Breast epithelium (tissue), 4 donors: ENCODE measurements around the gene FGGY. TPM values are rescaled to one million over a fixed set of nuclear protein-coding genes. Genes with fewer than 3 reads are reported as not detected.

Experiments used
- DNase-seq, 2 donors: peaks; one replicate each; pipeline ENCODE4 v3.0.0-alpha.2; 2019; ENCODE audit warnings: low spot score in 2 of 2
- H3K27ac ChIP-seq, 2 donors: fragments of 200-600 bp; sonication (generic) in 1 of 2; one replicate each; pipeline ENCODE4 v1.5.1; 2016 to 2019; ENCODE audit warnings: mild to moderate bottlenecking in 1 of 2
- H3K27me3 ChIP-seq, 2 donors: fragments of 200-600 bp; sonication (generic) in 1 of 2; one replicate each; pipeline versions ENCODE4 v1.5.1 to v1.6.0; 2017 to 2019; ENCODE audit warnings: control low read depth in 1 of 2, mild to moderate bottlenecking in 1 of 2
- H3K36me3 ChIP-seq: fragments of 200-600 bp; one replicate; pipeline ENCODE4 v1.5.1; 2019
- H3K4me1 ChIP-seq, 2 donors: fragments of 200-600 bp; sonication (generic); one replicate each; pipeline ENCODE4 v1.5.1; 2016 to 2019; ENCODE audit warnings: control low read depth in 1 of 2
- H3K4me3 ChIP-seq, 3 donors: fragments of 200-600 bp; sonication (generic); 1 replicate in 2 of 3; 2 replicates in 1 of 3; pipeline ENCODE4 v1.5.1; 2016 to 2019; ENCODE audit warnings: mild to moderate bottlenecking in 3 of 3, moderate library complexity in 2 of 3
- H3K9me3 ChIP-seq, 2 donors: fragments of 200-600 bp; sonication (generic) in 1 of 2; one replicate each; pipeline ENCODE4 v1.5.1; 2016 to 2019; ENCODE audit warnings: control low read depth in 1 of 2
- CTCF ChIP-seq, 3 donors: fragments of 450-650 bp; IDR thresholded peaks; one replicate each; pipeline ENCODE4 v1.5.1; 2016 to 2017; ENCODE audit warnings: antibody characterized with exemption in 3 of 3, mild to moderate bottlenecking in 3 of 3, moderate library complexity in 3 of 3
- POLR2A ChIP-seq: fragments of 450-650 bp; IDR thresholded peaks from one replicate; pipeline ENCODE4 v1.6.1; 2016; ENCODE audit warnings: antibody characterized with exemption, mild to moderate bottlenecking, moderate library complexity
- POLR2AphosphoS5 ChIP-seq, 3 donors: sonication (generic); formaldehyde crosslinking; IDR thresholded peaks; one replicate each; pipeline ENCODE4 v1.6.1; 2017; ENCODE audit warnings: antibody characterized with exemption in 3 of 3
- intact Hi-C: fragments of 100-400 bp; cut with DNase I; formaldehyde crosslinking; loops from one replicate; pipeline ENCODE4 v1.15.1; 2023; ENCODE audit warnings: low total_unique reads
- total RNA-seq, 3 donors: library from RNA; depleted of rRNA; stranded (reverse); fragments of >200 nt; gene quantifications; one replicate each; pipeline ENCODE4 v1.1.0, GENCODE V29; 2016

Gene FGGY
- total RNA-seq, 3 donors from 2014 or later: 16.2 to 50.3 (median 29.2) TPM

- Histone ChIP-seq H3K9me3 (no peaks in the 10 kb centered on the region), H3K4me3 (no peak overlapping the region), H3K27ac (no peak overlapping the region), H3K36me3 (no peaks in the 10 kb centered on the region), H3K27me3 (no peaks in the 10 kb centered on the region), H3K4me1 (no peaks in the 10 kb centered on the region)
- TF ChIP-seq CTCF (IDR thresholded peaks at IDR 0.05): no peak
- no peak for TF ChIP-seq POLR2A
- TF ChIP-seq POLR2AphosphoS5 (IDR thresholded peaks at IDR 0.05): no peak
- intact Hi-C loops: no loop called here
- DNase-seq: no peak
These were observed 388.8 kb downstream of the FGGY start for GRCh38 chr1:59685666-59686065.

GRCh38 chr1:59686170-59686569 lies 389.3 kb downstream of the FGGY start:
- Histone ChIP-seq H3K4me3 (no peak overlapping the region), H3K4me1 (no peaks in the 10 kb centered on the region), H3K27ac (no peak overlapping the region), H3K36me3 (no peaks in the 10 kb centered on the region), H3K27me3 (no peaks in the 10 kb centered on the region), H3K9me3 (no peaks in the 10 kb centered on the region)
- no peak for TF ChIP-seq POLR2A
- no peak for TF ChIP-seq POLR2AphosphoS5 (IDR thresholded peaks at IDR 0.05)
- intact Hi-C loops: no loop called here
- no peak for DNase-seq

GRCh38 chr1:59686574-59686973 lies 389.7 kb downstream of the FGGY start:
- intact Hi-C loops: no loop called here

GRCh38 chr1:59687081-59687480 lies 390.2 kb downstream of the FGGY start:
- H3K9me3 ChIP-seq: no peaks in the 10 kb centered on the region
- H3K27me3 ChIP-seq: no peaks in the 10 kb centered on the region
- H3K4me3 ChIP-seq: no peak overlapping the region
- H3K27ac ChIP-seq: no peak overlapping the region
- H3K4me1 ChIP-seq: no peaks in the 10 kb centered on the region
- intact Hi-C loops: no loop called here
- no peaks in the 10 kb centered on the region for H3K36me3 ChIP-seq
- no peak for TF ChIP-seq POLR2AphosphoS5 (IDR thresholded peaks at IDR 0.05)
- no peak for TF ChIP-seq CTCF (IDR thresholded peaks at IDR 0.05)
- TF ChIP-seq POLR2A: no peak
- no peak for DNase-seq

More at GRCh38 chr1:59686574-59686973, 389.7 kb downstream of the FGGY start:
- DNase-seq: no peak
- no peaks in the 10 kb centered on the region for H3K27me3 ChIP-seq
- H3K36me3 ChIP-seq: no peaks in the 10 kb centered on the region
- H3K4me3 ChIP-seq: no peak overlapping the region
- H3K9me3 ChIP-seq: no peaks in the 10 kb centered on the region
- no peak for TF ChIP-seq POLR2A
- no peak for TF ChIP-seq CTCF (IDR thresholded peaks at IDR 0.05)
- no peak for TF ChIP-seq POLR2AphosphoS5 (IDR thresholded peaks at IDR 0.05)
- H3K27ac ChIP-seq: no peak overlapping the region
- H3K4me1 ChIP-seq: no peaks in the 10 kb centered on the region

- H3K4me3 ChIP-seq: no peak overlapping the region
- peak overlapping the region in 1 of 2 donors; percentile 27 for H3K27ac ChIP-seq
- no peak for DNase-seq
- H3K9me3 ChIP-seq: no peaks in the 10 kb centered on the region
- intact Hi-C loops: no loop called here
- TF ChIP-seq POLR2A: no peak
- no peak for TF ChIP-seq POLR2AphosphoS5 (IDR thresholded peaks at IDR 0.05)
- no peak for TF ChIP-seq CTCF (IDR thresholded peaks at IDR 0.05)
- no peaks in the 10 kb centered on the region for H3K36me3 ChIP-seq
- H3K4me1 ChIP-seq: no peaks in the 10 kb centered on the region
- H3K27me3 ChIP-seq: no peaks in the 10 kb centered on the region
These were observed 392.1 kb downstream of the FGGY start for GRCh38 chr1:59688976-59689375.

- no peak for DNase-seq
- intact Hi-C loops: no loop called here
- Histone ChIP-seq H3K27me3 (no peaks in the 10 kb centered on the region), H3K4me3 (no peak overlapping the region), H3K36me3 (no peaks in the 10 kb centered on the region), H3K4me1 (no peaks in the 10 kb centered on the region), H3K9me3 (no peaks in the 10 kb centered on the region), H3K27ac (peak overlapping the region; percentile 2 to 30)
- TF ChIP-seq POLR2AphosphoS5 (IDR thresholded peaks at IDR 0.05) (no peak), CTCF (IDR thresholded peaks at IDR 0.05) (no peak), POLR2A (no peak)
These were observed 392.8 kb downstream of the FGGY start for GRCh38 chr1:59689730-59690129.
